Smooth muscle cell (in vitro differentiated cells): ENCODE measurements around the gene NUPR1. TPM values are rescaled to one million over a fixed set of nuclear protein-coding genes. Genes with fewer than 3 reads are reported as not detected.
"Not testable (repeated sequence)": the region's sequence is repeated elsewhere in the genome, so short reads cannot be mapped to it uniquely, and the experiment has no call there.

Experiments
- DNase-seq: peaks from one replicate; lab custom pipeline; 2025; ENCODE audit not compliant: unreplicated experiment; lab: John Stamatoyannopoulos, UW
- H2AFZ ChIP-seq: fragments of 200-600 bp; sonication (generic); 2 replicates; pipeline ENCODE4 v1.6.0; 2016; ENCODE audit warnings: antibody characterized with exemption, low read depth, mild to moderate bottlenecking
- H3F3A ChIP-seq: fragments of 200-600 bp; sonication (generic); 2 replicates; pipeline ENCODE4 v1.6.0; 2017; ENCODE audit warnings: antibody characterized with exemption, low read depth
- H3K27ac ChIP-seq: fragments of 200-600 bp; sonication (generic); 2 replicates; pipeline ENCODE4 v1.5.1; 2016; ENCODE audit warnings: low read depth, mild to moderate bottlenecking
- H3K27me3 ChIP-seq: fragments of 200-600 bp; sonication (generic); 2 replicates; pipeline ENCODE4 v1.6.1; 2016; ENCODE audit warnings: low read depth, mild to moderate bottlenecking
- H3K36me3 ChIP-seq: fragments of 200-600 bp; sonication (generic); 2 replicates; pipeline ENCODE4 v1.5.1; 2016; ENCODE audit warnings: low read depth
- H3K4me1 ChIP-seq: fragments of 200-600 bp; sonication (generic); 2 replicates; pipeline ENCODE4 v1.5.1; 2016; ENCODE audit warnings: low read depth
- H3K4me2 ChIP-seq: fragments of 200-600 bp; sonication (generic); 2 replicates; pipeline ENCODE4 v1.6.0; 2016; ENCODE audit warnings: mild to moderate bottlenecking
- H3K4me3 ChIP-seq: fragments of 200-600 bp; sonication (generic); 2 replicates; pipeline ENCODE4 v1.5.1; 2016; ENCODE audit warnings: mild to moderate bottlenecking
- H3K79me2 ChIP-seq: fragments of 200-600 bp; sonication (generic); 2 replicates; pipeline ENCODE4 v1.6.0; 2016; ENCODE audit warnings: low read depth, mild to moderate bottlenecking
- H3K9ac ChIP-seq: fragments of 200-600 bp; sonication (generic); 2 replicates; pipeline ENCODE4 v1.6.0; 2016; ENCODE audit warnings: low read depth
- H3K9me3 ChIP-seq: fragments of 200-600 bp; sonication (generic); replicated peaks from 2 replicates; pipeline ENCODE4 v1.5.1; 2016; ENCODE audit warnings: low read depth
- H4K20me1 ChIP-seq: fragments of 200-600 bp; sonication (generic); 2 replicates; pipeline ENCODE4 v1.6.0; 2016; ENCODE audit warnings: low read depth
- WGBS: methylation state at CpG from one replicate; pipeline ENCODE4 v1.1.7; 2016; ENCODE audit warnings: low lambda C conversion rate; 5-methylcytosine and 5-hydroxymethylcytosine counted together
- polyA plus RNA-seq: library from polyadenylated mRNA; unstranded; fragments of >200 nt; fragmentation: Nextera tagmentation; extraction: Ambion mirVana; gene quantifications from 2 replicates; pipeline ENCODE4 v1.2.1, GENCODE V29; 2016
- total RNA-seq: library from RNA; depleted of rRNA; stranded (reverse); fragments of >200 nt; gene quantifications from 2 replicates; pipeline ENCODE4 v1.2.3, GENCODE V29; 2014
- TF ChIP-seq, protein P1 (sequence below): fragments of 200-600 bp; sonication (generic); IDR thresholded peaks from 2 replicates; pipeline ENCODE4 v1.5.1; 2017; ENCODE audit warnings: borderline replicate concordance, mild to moderate bottlenecking, antibody characterized with exemption; ENCODE audit not compliant: insufficient read depth, poor library complexity, severe bottlenecking

NUPR1 gene
- total and polyA plus RNA-seq, 2 experiments from 2014 or later: 0.67 to 22.2 TPM

DNA sequence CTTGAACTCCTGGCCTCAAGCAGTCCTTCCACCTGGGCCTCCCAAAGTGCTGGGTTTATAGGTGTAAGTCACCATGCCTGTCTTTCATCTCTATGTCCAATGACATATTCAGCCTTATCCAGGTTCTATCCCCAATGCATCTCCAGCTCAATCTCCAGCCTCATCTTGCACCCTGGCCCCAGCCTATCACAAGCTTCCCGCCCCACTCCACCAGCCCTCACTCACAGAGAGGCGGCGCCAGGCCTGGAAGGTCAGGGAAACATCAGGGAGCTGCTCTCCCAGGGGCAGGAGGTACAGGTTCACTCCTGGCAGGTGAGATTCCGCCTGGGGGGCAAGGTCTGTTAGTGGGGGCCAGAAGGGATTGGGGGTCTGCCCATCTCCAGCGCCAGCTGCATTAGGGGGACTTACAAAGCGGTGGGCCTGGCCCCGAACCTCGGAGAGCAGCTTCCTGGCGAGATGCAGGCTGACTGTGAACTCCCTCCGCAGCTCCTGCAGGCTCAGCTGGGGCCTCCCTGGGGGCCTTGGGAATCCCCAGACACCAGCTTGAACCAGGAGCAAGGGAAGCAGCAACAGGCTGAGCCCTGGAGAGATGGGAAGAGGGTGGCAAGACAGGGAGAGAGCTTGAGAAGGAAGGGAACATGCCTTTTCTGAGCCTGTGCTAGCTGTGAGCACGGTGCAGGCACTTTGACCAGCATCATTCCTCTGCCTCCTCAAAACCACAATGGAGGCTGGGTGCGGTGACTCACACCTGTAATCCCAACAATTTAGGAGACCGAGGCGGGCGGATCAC lies 35.1 kb downstream of the NUPR1 start:
- Histone ChIP-seq H3K4me3 (no peak overlapping the region), H2AFZ (no peak overlapping the region), H3K4me2 (no peak overlapping the region), H3K9ac (no peak overlapping the region), H3K36me3 (no peaks in the 10 kb centered on the region), H3K27ac (no peak overlapping the region), H3F3A (no peaks in the 10 kb centered on the region), H3K9me3 (no peaks in the 10 kb centered on the region), H3K4me1 (no peaks in the 10 kb centered on the region), H3K79me2 (no peaks in the 10 kb centered on the region), H4K20me1 (no peaks in the 10 kb centered on the region), H3K27me3 (no peaks in the 10 kb centered on the region)
- TF ChIP-seq, protein P1, sequence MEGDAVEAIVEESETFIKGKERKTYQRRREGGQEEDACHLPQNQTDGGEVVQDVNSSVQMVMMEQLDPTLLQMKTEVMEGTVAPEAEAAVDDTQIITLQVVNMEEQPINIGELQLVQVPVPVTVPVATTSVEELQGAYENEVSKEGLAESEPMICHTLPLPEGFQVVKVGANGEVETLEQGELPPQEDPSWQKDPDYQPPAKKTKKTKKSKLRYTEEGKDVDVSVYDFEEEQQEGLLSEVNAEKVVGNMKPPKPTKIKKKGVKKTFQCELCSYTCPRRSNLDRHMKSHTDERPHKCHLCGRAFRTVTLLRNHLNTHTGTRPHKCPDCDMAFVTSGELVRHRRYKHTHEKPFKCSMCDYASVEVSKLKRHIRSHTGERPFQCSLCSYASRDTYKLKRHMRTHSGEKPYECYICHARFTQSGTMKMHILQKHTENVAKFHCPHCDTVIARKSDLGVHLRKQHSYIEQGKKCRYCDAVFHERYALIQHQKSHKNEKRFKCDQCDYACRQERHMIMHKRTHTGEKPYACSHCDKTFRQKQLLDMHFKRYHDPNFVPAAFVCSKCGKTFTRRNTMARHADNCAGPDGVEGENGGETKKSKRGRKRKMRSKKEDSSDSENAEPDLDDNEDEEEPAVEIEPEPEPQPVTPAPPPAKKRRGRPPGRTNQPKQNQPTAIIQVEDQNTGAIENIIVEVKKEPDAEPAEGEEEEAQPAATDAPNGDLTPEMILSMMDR: no peak
- 78% methylated on average over 15 of the region's 15 CpGs for WGBS
- no peak for DNase-seq

- Histone ChIP-seq H3K4me1 (no peaks in the 10 kb centered on the region), H3F3A (no peaks in the 10 kb centered on the region), H3K4me2 (no peak overlapping the region), H3K9ac (no peak overlapping the region), H3K79me2 (no peaks in the 10 kb centered on the region), H3K36me3 (no peaks in the 10 kb centered on the region), H4K20me1 (no peaks in the 10 kb centered on the region), H2AFZ (no peak overlapping the region), H3K27me3 (no peaks in the 10 kb centered on the region), H3K9me3 (no peaks in the 10 kb centered on the region), H3K27ac (no peak overlapping the region), H3K4me3 (no peak overlapping the region)
- no peak for DNase-seq
- WGBS: 85% methylated on average over 2 of the region's 2 CpGs
- TF ChIP-seq, protein P1: no peak
Measured at GRCh38 chr16:28502290-28502689, 36.5 kb downstream of the NUPR1 start.

- no peak overlapping the region for H3K4me3 ChIP-seq
- H3K9ac ChIP-seq: no peak overlapping the region
- H3K4me1 ChIP-seq: no peaks in the 10 kb centered on the region
- DNase-seq: no peak
- no peaks in the 10 kb centered on the region for H3K36me3 ChIP-seq
- no peaks in the 10 kb centered on the region for H3K79me2 ChIP-seq
- TF ChIP-seq, protein P1: no peak
- H3F3A ChIP-seq: no peaks in the 10 kb centered on the region
- no peaks in the 10 kb centered on the region for H3K9me3 ChIP-seq
- H3K4me2 ChIP-seq: no peak overlapping the region
- H3K27me3 ChIP-seq: no peaks in the 10 kb centered on the region
- no peak overlapping the region for H2AFZ ChIP-seq
- no peaks in the 10 kb centered on the region for H4K20me1 ChIP-seq
- 86% methylated on average over 18 of the region's 19 CpGs for WGBS
- H3K27ac ChIP-seq: no peak overlapping the region
Measured at GRCh38 chr16:28501258-28502232, 37.2 kb downstream of the NUPR1 start.

DNA sequence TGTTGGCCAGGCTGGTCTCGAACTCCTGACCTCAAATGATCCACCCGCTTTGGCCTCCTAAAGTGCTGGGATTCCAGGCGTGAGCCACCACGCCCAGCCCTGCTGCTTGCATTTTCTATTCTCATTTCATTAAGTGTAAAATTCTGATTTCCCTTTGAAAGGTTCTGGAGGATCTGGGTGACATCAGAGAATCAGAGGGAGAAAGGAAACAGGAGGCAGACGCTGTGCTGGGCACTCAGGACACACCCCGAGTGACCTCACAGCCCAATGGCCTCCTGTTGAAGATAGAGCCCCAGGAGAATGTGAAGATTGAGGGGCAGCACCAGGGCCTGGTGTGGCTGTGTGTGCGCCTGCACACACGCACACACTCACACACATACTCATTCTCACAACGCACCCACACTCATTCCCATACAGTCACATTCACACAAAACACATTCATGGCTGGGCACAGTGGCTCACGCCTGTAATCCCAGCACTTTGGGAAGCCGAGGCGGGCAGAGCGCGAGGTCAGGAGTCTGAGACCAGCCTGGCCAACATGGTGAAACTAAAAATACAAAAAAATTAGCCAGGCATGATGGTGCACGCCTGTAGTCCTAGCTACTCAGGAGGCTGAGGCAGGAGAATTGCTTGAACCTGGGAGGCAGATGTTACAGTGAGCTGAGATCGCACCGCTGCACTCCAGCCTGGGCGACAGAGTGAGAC lies 38.1 kb downstream of the NUPR1 start:
- H4K20me1 ChIP-seq, H3K4me2 ChIP-seq, H3F3A ChIP-seq, H3K4me1 ChIP-seq, H3K79me2 ChIP-seq, H3K27ac ChIP-seq, H2AFZ ChIP-seq, DNase-seq, H3K4me3 ChIP-seq, H3K9me3 ChIP-seq, H3K9ac ChIP-seq, H3K36me3 ChIP-seq, H3K27me3 ChIP-seq: not testable (repeated sequence)
- 91% methylated on average over 18 of the region's 18 CpGs for WGBS
